SW 1271 (cell line): ENCODE results near the gene ITSN1.
A peak's percentile ranks its signal among the peaks of the same experiment; 100 is the strongest.
"Not testable (repeated sequence)": the region's sequence is repeated elsewhere in the genome, so short reads cannot be mapped to it uniquely, and the experiment has no call there.

Experiments
- DNase-seq, 2 experiments: peaks; one replicate each; lab custom pipeline; 2025; lab: John Stamatoyannopoulos, UW

ITSN1 gene

DNA sequence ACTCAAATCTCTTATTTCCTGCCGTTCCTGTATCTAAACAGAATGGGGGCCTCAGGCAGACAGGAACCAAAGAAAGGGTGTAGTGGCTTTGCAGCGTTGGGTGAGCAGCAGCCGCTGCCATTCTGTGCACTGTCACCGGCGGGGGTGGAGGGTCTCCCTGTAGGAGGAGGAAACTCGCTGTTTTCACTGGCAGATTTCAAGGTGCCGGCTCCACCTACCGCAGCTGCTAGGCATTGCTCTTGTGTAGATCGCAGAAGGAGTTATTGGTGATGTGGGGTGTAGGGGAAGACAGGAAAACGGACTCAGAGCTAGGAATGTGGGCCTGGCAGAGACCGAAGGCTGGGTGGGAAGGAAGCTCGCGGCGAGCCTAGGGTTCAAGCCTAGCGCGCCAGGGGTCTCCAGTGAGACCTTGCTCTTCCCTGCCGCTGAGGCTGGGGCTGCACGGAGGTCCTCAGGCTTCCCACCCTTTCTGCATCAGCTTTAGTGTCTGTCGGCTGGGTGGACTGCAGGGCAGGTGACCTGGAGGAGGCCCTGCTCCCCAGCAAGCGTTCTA lies 252.5 kb downstream of the ITSN1 start:
- peak; percentile 6 to 68 for DNase-seq

DNA sequence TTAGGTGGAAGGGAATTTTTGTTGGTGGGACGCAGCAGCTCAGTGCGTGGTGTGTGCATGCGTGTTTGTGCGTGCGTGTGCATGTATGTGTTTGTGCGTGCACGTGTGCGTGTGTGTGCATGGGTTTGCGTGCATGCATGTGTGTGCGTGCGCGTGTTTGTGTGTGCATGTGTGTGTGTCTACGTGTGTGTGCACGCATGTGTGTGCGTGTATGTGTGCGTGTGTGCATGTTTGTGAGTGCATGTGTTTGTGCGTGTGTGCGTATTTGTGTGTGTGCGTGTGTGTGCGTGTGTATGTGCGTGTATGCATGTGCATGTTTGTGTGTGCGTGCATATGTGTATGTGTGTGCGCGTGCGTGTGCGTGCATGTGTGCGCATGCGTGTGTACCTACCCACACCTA lies 253.1 kb downstream of the ITSN1 start:
- DNase-seq, result no peak

DNA sequence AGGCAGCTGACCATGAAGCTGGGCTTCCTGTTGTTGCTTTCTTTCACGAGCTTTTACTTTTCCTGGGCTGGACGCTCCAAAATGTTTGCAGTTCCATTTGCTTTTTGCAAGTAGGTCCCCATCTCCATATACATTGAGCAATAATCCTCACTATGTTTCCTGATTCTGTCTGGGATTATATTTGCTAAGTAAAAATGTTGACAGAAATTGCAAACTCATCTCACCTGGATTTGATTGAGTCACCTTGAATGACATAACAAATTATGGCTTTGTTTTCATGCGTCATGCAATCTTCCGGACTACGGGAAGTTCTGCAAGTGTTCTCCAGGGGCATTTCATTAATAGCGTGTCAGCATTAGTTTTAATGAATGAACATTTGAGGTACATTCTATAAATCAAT lies 254.4 kb downstream of the ITSN1 start:
- no peak for DNase-seq

GRCh38 chr21:33897098-33897497 lies 254.8 kb downstream of the ITSN1 start:
- DNase-seq, result no peak

GRCh38 chr21:33897739-33898138 lies 255.4 kb downstream of the ITSN1 start:
- no peak for DNase-seq

DNA sequence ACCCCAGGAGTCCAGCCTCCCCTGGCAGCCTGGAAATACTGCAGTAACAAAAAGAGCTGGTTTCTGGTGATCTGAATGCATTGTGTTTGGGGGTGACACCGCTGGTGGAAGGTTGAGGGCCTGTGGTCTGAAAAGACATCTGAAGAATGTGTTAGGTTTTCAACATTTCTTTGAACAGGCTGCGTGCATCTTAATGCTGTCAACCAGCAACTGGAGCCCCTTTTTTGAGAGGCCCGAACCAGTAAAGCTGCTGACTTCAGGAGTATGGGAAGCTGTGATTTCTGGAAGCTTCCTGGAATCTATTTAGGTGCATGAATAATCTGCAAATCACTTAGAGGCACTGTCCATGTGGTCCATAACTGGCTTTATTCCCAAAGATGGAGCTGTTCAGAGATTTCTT lies 256.3 kb downstream of the ITSN1 start:
- no peak for DNase-seq

GRCh38 chr21:33899199-33899598 lies 256.9 kb downstream of the ITSN1 start:
- no peak for DNase-seq

- no peak for DNase-seq
These were observed 259.3 kb downstream of the ITSN1 start for GRCh38 chr21:33901412-33902288.

GRCh38 chr21:33902349-33902748 lies 260.0 kb downstream of the ITSN1 start:
- DNase-seq, result no peak

GRCh38 chr21:33904041-33904440 lies 261.7 kb downstream of the ITSN1 start:
- DNase-seq, result no peak

GRCh38 chr21:33908760-33909159 lies 266.5 kb downstream of the ITSN1 start:
- DNase-seq, result no peak

GRCh38 chr21:33909756-33910155 lies 267.5 kb downstream of the ITSN1 start:
- DNase-seq, result no peak

DNA sequence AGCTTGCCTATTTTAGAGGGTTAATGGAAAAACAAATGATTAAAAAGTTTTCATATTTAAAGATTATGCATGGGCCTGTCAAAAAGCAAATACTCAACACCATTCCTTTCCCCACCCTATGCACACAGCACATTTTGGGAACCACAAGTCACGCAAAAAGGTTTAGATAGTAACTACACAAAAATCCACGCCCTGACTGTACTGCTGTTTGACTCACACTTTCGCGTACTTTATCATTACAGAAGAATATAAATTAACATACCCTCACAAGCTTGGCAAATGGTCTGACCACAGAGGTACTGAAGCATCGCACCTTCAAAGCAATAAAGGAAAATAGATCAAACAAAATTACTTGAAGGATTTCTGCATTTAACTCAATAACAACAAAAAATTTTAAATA lies 271.9 kb downstream of the ITSN1 start:
- DNase-seq, result no peak

- DNase-seq, result peak; percentile 84 to 92
These were observed 273.3 kb downstream of the ITSN1 start, which contains the start of gene ATP5PO for GRCh38 chr21:33915368-33916199. Gene ATP5PO, minus strand, starts transcription at chr21:33915804. Its CDS starts 41 bp downstream, at chr21:33915763.

- DNase-seq, result no peak
These were observed 273.9 kb downstream of the ITSN1 start for GRCh38 chr21:33916200-33916567.

DNA sequence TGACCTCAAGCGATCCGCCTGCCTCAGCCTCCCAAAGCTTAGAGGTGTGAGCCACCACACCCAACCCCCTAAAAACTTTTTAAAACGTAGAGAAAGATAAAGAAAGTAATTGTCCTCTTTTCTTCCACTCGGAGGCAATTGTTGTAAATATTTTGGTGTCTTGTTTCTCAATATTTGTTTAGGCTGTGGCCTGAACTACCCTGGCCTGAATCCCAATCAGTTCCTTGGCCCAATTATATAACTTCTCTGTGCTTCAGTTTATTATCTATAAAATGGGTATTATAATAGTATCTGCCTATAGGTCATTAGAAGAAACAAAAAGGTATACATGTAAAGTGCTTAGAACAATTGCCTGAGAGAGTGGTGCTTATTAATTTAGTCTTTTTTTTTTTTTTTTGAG lies 275.1 kb downstream of the ITSN1 start:
- DNase-seq, result no peak

DNA sequence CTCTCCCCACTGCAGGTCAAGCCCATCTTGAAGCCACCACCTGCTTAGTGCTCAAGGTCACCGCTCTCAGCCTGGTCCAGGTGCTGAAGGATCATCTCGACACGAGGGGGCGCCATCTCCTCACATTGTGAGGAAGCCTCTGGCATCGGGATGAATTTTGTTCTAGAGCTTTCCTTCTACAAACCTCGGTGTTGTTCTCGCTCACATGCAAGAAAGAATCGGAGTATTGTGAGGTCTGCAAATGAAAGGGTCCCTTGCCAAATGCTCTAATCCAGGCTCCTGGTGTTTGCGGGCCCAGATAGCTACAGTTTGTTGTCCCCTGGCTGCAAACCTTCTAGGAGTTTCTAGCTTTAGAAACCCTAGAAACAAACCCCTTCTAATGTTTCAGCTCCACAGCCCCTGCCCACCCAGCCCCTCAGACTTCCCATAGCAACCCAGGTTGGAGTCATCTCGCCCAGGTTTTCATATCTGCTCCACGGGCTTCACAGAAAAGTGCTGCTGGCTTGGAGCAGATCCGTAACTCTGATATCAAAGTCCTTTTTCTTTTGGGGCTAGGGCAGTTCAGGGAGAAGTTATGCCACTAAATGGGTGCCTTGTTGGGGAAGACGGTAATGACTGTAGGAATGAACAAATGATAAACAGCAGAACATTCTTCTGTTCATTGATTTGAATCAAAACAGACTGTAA lies 281.9 kb downstream of the ITSN1 start:
- peak; percentile 17 to 66 for DNase-seq

- DNase-seq, result no peak
These were observed 282.4 kb downstream of the ITSN1 start for GRCh38 chr21:33924766-33925100.

GRCh38 chr21:33926248-33926647 lies 283.9 kb downstream of the ITSN1 start:
- not testable (repeated sequence) for DNase-seq

DNA sequence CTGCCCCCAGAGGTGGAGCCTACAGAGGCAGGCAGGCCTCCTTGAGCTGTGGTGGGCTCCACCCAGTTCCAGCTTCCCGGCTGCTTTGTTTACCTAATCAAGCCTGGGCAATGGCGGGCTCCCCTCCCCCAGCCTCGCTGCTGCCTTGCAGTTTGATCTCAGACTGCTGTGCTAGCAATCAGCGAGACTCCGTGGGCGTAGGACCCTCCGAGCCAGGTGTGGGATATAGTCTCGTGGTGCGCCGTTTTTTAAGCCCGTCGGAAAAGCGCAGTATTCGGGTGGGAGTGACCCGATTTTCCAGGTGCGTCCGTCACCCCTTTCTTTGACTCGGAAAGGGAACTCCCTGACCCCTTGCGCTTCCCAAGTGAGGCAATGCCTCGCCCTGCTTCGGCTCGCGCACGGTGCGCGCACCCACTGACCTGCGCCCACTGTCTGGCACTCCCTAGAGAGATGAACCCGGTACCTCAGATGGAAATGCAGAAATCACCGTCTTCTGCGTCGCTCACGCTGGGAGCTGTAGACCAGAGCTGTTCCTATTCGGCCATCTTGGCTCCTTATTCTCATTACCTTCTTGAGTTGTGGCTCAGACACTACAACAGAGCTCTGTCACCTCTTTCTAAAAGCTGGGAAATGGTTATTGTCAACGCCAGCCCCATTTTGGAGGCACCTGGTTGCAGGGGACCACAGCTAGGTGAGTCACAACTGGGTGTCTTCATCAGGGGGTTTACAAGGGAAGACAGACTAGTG lies 288.9 kb downstream of the ITSN1 start:
- not testable (repeated sequence) for DNase-seq

- no peak for DNase-seq
These were observed 289.6 kb downstream of the ITSN1 start for GRCh38 chr21:33931799-33932390.
